Measurements from ENCODE around the gene CHRNA7.
"Not testable (repeated sequence)": the region's sequence is repeated elsewhere in the genome, so short reads cannot be mapped to it uniquely, and the experiment has no call there.

The CHRNA7 gene

DNA sequence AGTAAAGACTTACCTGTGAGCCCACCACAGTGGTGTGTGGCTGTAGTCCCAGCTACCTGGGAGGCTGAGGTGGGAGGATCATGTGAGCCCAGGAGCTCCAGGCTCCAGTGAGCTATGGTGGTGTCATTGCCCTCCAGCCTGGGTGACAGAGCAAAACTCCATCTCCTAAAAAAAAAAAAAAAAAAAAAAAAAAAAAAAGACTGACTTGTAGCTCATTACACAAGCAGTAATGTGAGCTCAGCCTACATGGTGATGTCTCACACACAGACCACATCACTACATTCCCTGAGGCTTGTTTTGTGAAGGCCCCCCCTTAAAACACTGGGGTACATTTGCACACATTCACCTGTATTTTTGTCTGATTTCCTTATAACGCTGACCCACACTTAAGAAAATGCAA is 134.4 kb downstream of the CHRNA7 start:
- not testable (repeated sequence) for H3K36me3 Mint-ChIP-seq (ENCODE audit: low read depth); H3K27ac Mint-ChIP-seq; DNase-seq; H3K27me3 Mint-ChIP-seq (ENCODE audit: low read depth, poor library complexity); H3K9me3 Mint-ChIP-seq; H3K4me3 Mint-ChIP-seq; H3K4me1 Mint-ChIP-seq

DNA sequence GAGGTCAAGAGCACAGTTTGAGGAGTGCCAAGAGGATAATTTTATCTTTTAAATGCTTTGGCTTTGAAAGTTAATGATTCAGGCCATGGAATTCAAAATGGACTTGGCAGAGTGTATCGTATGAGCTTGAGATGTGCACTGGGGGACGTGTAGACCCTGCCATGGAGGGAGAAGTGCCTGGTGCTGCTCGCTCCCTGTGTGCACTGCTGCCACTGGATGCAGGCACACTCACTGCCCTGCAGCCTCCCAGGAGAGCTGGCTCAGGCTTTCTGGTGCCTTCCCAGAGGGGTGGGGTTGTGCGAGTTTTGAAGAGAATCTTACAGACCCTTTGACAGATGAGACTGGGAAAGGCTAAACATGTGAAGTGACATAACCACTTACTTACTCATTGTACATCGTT is 135.5 kb downstream of the CHRNA7 start:
- H3K4me1 Mint-ChIP-seq; H3K4me3 Mint-ChIP-seq; H3K27me3 Mint-ChIP-seq (ENCODE audit: low read depth, poor library complexity); DNase-seq; H3K9me3 Mint-ChIP-seq; H3K27ac Mint-ChIP-seq; H3K36me3 Mint-ChIP-seq (ENCODE audit: low read depth): not testable (repeated sequence)

DNA sequence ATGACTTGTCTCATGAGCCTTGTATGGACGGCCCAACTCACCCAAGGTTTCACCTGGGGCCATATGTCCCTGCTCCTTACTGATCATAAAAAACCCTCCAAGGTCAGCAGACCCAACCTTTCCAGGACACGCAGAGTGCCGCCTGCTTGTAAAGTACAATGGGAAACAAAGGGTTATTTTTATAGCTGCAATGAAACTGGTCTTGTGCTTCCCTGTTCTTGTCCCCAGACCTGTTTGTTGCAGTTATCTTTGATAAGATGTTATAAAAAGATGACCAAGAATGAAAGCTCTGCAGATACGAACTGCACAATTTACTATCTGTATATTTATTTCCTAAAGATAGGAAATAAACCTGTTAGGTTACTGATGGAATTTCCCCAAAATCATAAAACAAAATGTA is 136.0 kb downstream of the CHRNA7 start:
- not testable (repeated sequence) for H3K9me3 Mint-ChIP-seq; H3K4me3 Mint-ChIP-seq; H3K27me3 Mint-ChIP-seq (ENCODE audit: low read depth, poor library complexity); H3K27ac Mint-ChIP-seq; H3K4me1 Mint-ChIP-seq; H3K36me3 Mint-ChIP-seq (ENCODE audit: low read depth); DNase-seq

DNA sequence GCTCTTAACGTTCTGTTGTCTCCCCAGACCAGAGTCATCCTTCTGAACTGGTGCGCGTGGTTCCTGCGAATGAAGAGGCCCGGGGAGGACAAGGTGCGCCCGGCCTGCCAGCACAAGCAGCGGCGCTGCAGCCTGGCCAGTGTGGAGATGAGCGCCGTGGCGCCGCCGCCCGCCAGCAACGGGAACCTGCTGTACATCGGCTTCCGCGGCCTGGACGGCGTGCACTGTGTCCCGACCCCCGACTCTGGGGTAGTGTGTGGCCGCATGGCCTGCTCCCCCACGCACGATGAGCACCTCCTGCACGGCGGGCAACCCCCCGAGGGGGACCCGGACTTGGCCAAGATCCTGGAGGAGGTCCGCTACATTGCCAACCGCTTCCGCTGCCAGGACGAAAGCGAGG is 137.6 kb downstream of the CHRNA7 start:
- not testable (repeated sequence) for H3K4me3 Mint-ChIP-seq; H3K9me3 Mint-ChIP-seq; H3K36me3 Mint-ChIP-seq (ENCODE audit: low read depth); H3K27ac Mint-ChIP-seq; H3K27me3 Mint-ChIP-seq (ENCODE audit: low read depth, poor library complexity); DNase-seq; H3K4me1 Mint-ChIP-seq

DNA sequence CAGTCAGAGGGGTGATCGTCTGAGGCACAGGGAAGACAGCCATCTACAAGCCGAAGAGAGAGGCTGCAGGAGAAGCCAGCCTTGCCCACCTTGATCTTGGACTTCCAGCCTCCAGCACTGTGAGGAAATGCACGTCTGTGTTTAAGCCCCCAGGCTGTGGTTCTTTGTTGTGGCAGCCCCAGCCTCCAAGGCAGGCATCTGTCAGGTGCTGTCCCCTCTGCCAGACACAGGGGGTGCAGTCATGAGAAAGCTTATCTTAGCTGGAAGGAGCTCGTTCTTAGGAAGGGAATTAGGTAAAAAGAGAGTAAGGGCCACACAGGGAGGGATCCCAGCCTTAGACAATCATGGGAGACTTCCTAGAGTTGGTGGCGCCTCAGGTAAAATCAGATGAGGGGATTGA is 150.3 kb downstream of the CHRNA7 start:
- DNase-seq; H3K9me3 Mint-ChIP-seq; H3K27me3 Mint-ChIP-seq (ENCODE audit: low read depth, poor library complexity); H3K4me3 Mint-ChIP-seq; H3K4me1 Mint-ChIP-seq; H3K27ac Mint-ChIP-seq; H3K36me3 Mint-ChIP-seq (ENCODE audit: low read depth): not testable (repeated sequence)

DNA sequence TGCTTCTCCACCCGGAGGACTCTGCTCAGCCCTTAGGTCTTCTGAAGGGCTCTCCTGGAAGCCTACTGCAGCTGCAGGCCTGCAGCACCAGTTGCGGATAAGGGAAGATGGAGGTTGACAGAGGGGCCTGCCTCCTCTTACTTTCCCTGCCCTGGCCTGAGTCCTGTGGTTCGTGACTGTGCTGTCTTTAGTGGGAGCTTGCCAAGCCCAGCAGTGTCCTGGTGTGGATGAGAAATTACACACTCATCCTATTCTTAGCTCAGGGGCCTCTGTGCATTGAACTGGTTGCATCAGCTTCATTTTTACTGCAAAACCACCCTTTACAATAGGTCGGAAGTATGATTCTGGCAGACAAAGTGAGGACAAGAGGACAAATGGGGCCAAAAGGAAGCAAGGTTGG is 163.5 kb downstream of the CHRNA7 start:
- DNase-seq; H3K4me1 Mint-ChIP-seq; H3K27ac Mint-ChIP-seq; H3K9me3 Mint-ChIP-seq; H3K4me3 Mint-ChIP-seq; H3K27me3 Mint-ChIP-seq (ENCODE audit: low read depth, poor library complexity); H3K36me3 Mint-ChIP-seq (ENCODE audit: low read depth): not testable (repeated sequence)

DNA sequence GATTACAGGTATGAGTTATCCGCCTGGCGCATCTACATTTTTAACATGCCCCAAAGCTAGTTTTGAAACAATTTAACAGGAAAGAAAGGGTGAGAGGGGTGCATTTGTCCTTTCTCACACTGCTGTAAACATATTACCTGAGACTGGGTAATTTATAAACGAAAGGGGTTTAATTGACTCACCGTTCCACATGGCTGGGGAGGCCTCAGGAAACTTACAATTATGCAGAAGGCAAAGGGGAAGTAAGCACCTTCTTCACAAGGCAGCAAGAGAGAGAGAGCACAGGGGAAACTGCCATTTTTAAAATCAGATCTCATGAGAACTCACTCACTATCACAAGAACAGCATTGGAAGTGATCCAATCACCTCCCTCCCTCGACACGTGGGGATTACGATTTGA is 165.9 kb downstream of the CHRNA7 start:
- H3K27ac Mint-ChIP-seq; H3K9me3 Mint-ChIP-seq; H3K4me3 Mint-ChIP-seq; DNase-seq; H3K4me1 Mint-ChIP-seq; H3K36me3 Mint-ChIP-seq (ENCODE audit: low read depth); H3K27me3 Mint-ChIP-seq (ENCODE audit: low read depth, poor library complexity): not testable (repeated sequence)

DNA sequence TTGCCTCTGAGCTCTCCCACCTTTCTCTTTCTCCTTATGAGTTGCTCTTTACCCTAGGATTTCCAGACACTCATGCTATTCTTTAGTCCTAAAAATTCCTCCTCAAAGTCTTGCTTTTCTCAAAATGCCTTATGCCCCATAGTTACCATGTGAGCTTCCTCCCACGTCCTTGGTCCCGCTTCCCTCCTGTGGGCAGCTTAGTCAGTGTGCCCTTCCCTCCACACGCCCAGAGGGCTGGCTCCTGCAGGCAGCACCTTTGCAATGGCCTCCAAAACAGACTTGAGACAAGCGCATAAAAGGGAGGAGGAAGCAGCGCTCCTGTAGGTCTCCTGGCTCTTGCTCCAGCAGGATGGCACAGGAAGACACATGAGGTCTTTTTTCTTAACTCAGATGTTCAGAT is 168.6 kb downstream of the CHRNA7 start:
- H3K9me3 Mint-ChIP-seq; DNase-seq; H3K4me3 Mint-ChIP-seq; H3K27me3 Mint-ChIP-seq (ENCODE audit: low read depth, poor library complexity); H3K36me3 Mint-ChIP-seq (ENCODE audit: low read depth); H3K27ac Mint-ChIP-seq; H3K4me1 Mint-ChIP-seq: not testable (repeated sequence)

DNA sequence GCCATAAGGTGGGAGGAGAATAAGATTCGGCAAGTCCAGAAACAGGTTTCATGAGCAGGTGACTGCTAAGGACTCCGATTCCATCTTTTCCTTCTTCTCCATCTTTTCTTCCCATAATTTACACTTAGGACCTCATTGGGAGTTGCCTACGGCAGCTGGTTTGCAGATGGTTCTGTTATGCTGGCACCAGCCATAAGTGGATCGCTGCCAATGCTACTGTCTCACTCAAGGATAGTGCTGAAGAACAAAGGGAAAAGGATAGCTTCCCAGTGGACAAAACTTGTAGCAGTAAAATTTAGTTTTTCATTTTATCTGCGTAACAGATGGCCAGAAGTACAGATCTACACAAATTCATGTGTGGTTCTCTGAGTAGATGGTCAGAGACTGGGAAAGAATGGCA is 178.8 kb downstream of the CHRNA7 start:
- H3K36me3 Mint-ChIP-seq (ENCODE audit: low read depth); DNase-seq; H3K27ac Mint-ChIP-seq; H3K9me3 Mint-ChIP-seq; H3K27me3 Mint-ChIP-seq (ENCODE audit: low read depth, poor library complexity); H3K4me3 Mint-ChIP-seq; H3K4me1 Mint-ChIP-seq: not testable (repeated sequence)

DNA sequence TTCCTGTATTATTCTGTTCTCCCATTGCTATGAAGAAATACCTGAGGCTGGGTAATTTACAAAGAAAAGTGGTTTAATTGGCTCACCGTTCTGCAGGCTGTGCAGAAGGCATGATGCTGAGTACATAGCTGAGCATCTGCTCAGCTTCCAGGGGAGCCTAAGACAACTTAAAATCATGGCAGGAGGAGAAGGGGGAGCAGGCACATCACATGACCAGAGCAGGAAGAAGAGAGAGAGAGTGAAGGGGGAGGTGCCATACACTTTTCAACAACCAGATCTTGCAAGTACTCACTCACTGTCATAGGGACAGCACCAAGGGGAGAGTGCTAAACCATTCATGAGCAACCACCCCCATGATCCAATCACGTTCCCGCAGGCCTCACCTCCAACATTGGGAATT is 188.4 kb downstream of the CHRNA7 start:
- H3K4me3 Mint-ChIP-seq, result no peak overlapping the region
- peaks cover 2% of the 10 kb centered on the region for H3K27me3 Mint-ChIP-seq (ENCODE audit: low read depth, poor library complexity)
- H3K4me1 Mint-ChIP-seq, result peaks cover 6% of the 10 kb centered on the region
- TF ChIP-seq, protein P1, sequence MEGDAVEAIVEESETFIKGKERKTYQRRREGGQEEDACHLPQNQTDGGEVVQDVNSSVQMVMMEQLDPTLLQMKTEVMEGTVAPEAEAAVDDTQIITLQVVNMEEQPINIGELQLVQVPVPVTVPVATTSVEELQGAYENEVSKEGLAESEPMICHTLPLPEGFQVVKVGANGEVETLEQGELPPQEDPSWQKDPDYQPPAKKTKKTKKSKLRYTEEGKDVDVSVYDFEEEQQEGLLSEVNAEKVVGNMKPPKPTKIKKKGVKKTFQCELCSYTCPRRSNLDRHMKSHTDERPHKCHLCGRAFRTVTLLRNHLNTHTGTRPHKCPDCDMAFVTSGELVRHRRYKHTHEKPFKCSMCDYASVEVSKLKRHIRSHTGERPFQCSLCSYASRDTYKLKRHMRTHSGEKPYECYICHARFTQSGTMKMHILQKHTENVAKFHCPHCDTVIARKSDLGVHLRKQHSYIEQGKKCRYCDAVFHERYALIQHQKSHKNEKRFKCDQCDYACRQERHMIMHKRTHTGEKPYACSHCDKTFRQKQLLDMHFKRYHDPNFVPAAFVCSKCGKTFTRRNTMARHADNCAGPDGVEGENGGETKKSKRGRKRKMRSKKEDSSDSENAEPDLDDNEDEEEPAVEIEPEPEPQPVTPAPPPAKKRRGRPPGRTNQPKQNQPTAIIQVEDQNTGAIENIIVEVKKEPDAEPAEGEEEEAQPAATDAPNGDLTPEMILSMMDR (IDR thresholded peaks at IDR 0.05), result no peak
- H3K9me3 Mint-ChIP-seq, result peaks cover 30% of the 10 kb centered on the region
- DNase-seq, result no peak
- H3K36me3 Mint-ChIP-seq (ENCODE audit: low read depth), result peaks cover 20% of the 10 kb centered on the region
- no peak overlapping the region for H3K27ac Mint-ChIP-seq

Measured in nephron progenitor cell (in vitro differentiated cells).